HG03025 (cell line): ENCODE measurements around the gene YIF1B.

ENCODE experiments used
- ATAC-seq: cut with Tn5 transposase; IDR thresholded peaks from one replicate; pipeline ENCODE4 v1.9.1; 2021; ENCODE audit warnings: mild to moderate bottlenecking, moderate library complexity; ENCODE audit not compliant: unreplicated experiment, low FRiP score

The YIF1B gene

DNA sequence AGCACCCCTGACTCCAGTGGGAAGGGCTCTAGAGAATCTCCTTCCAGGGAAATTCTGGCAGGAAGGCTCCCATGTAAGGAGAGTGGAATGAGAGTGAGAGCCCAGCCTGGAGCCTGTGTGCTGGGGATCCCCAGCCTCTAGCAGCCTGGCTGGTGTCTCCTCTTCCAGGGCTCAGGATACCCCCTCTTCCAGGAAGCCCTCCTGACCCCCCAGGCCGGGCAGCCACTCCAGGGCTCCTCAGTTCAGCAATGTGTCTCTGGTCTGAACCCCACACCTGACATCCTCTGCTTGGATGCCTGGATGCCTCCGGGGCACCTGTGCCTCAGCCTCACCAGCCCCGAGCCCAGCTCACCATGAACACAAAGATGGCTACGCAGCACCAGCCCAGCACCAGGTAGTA is 8.7 kb downstream of the YIF1B start:
- ATAC-seq = no peak

DNA sequence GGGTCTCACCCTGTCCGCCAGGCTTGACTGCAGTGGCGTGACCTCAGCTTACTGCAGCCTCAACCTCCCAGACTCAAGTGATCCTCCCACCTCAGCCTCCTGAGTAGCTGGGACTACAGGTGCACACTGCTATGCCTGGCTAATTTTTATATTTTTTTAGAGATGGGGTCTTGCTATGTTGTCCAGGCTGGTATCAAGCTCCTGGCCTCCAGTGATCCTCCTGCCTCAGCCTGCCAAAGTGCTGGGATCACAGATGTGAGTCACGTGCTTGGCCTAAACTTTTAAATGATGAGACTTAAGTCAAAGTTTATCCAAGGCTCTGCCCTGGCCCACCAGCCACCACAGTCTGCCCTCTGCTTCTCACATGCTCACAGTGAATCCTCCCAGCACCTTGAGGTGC is 9.5 kb downstream of the YIF1B start:
- ATAC-seq = no peak

DNA sequence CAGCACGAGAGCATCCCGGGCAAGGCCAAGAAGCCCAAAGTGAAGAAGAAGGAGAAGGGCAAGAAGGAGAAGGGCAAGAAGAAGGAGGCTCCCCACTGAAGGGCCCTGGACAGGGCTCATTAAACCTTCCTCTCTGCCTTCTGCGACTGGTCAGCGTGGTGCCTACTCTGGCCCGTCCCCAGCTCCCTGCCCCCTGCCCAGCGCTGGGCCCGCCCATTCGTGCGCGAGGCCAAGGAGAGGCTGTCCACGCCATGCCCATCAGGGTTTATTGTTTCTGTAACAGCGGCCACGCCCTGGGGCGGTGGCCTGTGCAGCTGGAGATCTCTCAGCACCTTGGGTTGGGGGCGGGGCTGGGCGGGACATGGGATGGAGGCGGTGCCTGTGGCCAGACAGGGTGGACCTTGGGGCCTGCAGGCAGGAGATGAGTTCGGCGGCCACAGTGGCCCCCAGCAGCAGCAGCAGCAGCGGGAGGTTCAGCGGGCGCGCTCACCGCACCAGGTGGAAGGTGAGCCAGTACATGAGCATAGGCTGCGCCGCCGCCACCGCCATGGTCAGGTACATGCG is 10.8 kb downstream of the YIF1B start:
- ATAC-seq = no peak

DNA sequence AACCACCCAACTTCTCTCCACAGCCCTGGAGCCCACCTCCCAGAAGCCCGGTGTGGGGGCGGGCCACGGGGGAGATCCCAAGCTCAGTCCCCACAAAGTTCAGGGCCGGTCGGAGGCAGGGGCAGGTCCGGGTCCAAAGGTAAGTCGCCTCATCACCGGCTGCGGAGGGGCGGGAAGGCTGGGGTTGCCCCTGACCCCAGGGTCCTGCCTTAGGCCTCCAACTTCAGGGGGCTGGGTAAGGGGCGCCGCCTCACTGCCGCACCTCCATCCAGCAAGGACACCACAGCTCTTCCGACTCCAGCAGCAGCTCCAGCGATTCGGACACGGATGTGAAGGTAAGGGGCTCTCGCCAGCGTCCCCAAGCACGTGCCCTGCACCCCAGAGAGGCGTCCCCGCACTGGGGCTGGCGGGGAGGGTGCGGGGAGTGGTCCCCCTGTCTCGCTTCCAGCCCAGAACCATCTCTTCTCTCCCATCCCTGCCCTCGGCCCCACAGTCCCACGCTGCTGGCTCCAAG is 11.3 kb downstream of the YIF1B start:
- no peak for ATAC-seq

DNA sequence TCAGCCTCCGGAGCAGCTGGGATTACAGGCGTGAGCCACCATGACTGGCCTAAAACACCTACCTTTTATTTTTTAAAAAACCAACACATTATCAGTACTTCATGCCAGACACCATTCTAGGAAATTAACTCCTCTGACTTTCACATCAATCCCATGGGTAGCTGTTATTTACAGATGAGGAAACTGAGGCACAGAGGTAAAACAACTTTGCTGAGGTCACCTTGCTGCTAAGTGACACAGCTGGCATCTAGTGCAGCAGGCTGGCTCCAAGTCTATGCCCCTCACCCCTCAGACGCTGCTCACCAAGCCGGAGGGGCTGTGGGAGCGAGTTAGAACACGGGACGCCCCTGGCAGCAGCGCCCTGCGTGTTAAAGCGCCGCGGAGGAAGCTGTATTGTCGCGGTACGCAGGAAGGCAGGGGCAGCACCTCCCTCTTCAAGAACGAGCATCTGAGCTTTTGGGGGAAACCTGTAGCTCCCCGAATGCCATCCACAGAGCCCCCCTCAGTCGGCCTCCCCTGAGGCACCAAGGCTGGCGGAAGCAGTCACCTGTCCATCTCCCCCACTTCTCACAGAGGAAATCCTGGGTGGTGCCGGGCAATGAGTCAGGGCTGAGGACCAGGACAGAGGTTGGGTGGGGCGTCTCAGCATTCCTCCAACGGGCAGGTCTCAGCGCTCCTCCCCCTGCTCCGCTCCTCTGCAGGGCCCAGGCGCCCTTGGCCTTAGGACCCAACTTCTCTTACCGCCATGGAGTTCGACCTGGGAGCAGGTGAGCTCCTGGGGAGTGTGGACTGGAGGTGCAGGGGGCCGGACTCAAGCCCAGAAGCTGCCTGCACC is 12.0 kb downstream of the YIF1B start, which contains the start of gene C19orf33:
C19orf33 (plus strand) TSS at position 735 of the 835 bp plus-strand sequence; CDS start at position 746, 11 bp downstream.
- ATAC-seq = no peak

DNA sequence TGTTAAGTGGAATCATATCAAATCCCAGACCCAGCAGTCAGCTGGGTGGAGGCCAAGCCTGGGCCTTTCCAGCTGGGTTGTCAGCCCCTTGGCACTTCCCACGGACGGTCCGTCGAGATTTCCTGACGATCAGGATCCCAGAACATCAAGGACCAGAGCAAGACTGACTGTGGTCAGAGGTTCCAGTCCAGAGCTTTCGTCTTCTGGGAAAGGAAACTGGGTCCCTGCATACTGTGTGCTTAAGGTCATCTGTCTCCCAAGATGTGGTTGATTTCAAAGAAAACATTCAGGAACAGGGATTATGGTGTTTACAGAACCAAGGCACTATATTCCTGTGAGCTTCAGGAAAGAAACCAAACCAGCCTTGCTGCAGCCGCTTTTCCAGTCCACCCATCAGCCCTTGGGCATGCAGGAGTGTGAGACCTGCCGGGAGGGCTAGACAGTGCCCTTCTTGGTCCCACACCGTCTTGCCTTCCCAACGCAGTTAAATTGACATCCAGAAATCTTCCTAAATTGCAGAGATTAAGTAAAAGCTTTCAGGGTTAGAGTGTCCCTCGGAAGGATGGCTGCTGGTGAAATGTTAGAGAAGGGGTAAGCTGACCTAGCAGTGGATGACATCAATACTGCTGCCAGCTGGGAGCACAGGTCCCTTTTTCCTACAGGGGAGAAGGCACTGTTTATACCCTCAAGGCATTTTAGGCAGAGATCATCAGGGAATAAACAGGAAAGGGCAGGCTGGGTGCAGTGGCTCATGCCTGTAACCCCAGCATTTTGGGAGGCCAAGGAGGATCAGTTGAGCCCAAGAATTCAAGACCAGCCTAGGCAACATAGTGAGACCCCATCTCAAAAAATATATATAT is 16.7 kb downstream of the YIF1B start:
- ATAC-seq = no peak

DNA sequence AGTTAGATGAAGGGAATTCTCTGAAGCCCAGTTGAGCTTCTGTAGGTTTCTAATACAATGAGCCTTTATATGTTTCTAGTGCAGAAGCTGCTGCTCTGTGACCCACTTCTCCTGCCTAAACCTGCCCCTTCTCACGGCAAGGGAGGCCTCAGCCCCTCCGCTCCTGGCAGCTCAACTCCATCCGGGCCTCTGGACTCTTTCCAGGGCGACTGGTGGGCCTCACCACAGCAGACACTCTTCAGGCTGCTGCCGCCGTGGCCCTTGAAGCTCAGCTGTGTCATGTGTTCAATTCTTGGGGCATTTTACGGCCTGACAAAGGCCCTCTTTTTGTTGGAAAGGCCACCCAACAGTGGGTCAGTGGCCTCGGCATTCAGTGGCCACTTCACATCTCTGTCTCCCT is 21.7 kb downstream of the YIF1B start:
- ATAC-seq = no peak

DNA sequence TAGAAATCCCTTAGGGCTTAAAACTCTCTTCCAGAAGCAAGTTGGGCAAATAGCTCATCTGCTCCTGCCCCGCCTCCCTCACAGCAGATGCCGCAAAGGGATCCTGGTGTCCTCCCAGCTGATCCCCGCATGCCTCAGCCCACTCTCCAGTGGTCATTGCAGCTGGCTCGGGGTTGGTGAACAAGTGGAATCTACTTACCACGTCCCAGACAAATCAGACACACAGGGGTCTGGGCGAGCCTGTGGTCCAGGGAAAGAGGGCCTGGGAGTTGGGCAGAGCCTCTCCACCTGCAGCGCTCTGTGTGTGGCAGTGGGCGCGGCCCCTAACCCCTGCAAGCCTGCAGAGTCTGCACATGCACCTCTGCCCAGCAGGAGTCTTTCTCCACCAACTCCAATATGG is 22.5 kb downstream of the YIF1B start:
- ATAC-seq = no peak

DNA sequence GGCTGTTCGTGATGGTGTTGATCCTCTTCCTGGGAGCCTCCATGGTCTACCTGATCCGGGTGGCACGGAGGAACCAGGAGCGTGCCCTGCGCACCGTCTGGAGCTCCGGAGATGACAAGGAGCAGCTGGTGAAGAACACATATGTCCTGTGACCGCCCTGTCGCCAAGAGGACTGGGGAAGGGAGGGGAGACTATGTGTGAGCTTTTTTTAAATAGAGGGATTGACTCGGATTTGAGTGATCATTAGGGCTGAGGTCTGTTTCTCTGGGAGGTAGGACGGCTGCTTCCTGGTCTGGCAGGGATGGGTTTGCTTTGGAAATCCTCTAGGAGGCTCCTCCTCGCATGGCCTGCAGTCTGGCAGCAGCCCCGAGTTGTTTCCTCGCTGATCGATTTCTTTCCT is 23.9 kb downstream of the YIF1B start:
- ATAC-seq = no peak

DNA sequence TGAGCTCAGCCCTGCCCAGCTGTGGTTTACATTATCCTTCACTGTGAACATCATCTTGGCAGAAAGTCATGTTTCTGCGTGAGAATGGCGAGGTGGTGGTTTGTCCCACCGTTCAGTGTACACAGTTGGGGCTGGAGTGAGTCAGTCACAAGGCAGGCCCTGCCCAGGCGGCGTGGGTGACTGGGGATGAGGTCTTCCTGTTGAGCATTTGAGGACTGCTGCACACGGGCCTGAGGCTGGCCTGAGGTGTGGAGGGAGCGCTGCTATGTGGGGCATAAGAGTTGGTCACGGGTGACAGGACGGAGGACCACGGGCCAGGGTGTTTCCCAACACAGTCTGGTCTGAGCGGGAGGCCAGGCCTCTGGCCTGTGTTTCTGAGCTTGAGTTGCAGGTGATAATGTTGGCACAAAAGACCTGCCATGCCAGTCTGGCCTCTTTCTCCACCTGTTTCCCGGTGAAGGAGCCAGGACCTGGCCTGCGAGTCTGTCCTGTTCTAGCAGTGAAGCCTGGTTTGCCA is 25.1 kb downstream of the YIF1B start:
- no peak for ATAC-seq

DNA sequence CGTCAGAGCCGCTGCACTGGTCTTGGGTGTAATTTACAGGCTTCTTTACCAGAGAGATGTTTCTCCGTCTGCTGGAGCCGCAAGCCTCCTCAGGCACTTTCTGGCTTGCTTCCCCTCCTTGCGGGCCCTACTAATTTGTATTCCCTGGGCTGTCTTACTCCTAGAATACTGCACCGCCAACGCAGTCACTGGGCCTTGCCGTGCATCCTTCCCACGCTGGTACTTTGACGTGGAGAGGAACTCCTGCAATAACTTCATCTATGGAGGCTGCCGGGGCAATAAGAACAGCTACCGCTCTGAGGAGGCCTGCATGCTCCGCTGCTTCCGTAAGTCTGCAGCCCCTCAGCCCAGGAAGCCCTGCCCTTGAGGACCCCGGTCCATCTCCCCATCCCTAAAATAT is 25.8 kb downstream of the YIF1B start:
- ATAC-seq = no peak

DNA sequence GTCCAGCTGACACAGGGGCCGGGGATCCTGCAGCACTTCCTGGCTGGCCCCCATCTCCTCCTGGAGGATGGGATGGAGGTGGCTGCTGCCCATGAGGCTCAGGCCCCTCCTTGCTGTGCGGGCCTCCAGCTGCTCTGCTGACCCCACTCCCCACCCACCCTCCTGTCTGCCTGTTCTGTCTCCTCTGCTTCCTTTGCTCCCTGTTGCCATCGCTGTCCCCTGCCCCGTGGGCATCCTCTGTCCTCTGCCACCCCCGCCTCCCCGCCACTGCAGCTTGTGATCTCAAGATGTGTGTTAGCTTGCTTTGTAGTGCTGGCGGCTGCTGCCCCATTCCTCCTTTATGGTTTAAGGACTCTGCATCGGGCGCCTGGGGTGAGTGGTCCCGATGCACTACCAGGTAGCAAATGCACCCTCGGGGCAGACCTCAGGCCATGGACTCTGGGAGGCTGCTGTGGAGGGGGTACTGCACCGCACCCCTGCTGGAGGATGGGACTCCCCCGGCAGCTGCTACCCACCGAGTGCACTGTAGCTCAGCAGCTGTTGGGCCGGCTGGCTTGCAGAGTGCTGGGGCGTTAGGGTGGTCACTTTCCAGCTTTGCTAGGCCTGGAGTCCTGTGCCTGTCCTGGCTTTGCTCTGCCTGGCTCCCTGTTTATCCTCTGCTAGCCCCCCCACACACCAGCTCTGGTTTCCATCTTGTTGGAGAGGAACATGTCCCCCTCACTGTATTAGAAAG is 27.5 kb downstream of the YIF1B start:
- no peak for ATAC-seq

DNA sequence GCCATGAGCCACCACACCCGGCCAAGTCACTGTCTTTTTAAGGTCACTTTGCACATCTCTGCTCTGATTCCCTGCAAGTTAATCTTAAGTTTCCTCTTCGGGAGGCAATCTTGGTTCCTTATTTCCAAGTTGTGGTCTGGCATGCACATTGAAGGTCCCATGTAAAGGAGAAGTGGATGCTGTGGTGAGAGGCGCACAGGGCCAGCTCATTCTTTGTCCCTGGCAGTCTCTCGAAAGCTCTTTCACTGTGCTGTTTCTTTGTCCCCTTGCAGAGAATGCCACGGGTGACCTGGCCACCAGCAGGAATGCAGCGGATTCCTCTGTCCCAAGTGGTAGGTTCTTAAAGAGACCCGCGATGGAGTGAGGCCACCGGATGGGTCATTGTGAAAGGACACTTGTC is 28.1 kb downstream of the YIF1B start:
- no peak for ATAC-seq

DNA sequence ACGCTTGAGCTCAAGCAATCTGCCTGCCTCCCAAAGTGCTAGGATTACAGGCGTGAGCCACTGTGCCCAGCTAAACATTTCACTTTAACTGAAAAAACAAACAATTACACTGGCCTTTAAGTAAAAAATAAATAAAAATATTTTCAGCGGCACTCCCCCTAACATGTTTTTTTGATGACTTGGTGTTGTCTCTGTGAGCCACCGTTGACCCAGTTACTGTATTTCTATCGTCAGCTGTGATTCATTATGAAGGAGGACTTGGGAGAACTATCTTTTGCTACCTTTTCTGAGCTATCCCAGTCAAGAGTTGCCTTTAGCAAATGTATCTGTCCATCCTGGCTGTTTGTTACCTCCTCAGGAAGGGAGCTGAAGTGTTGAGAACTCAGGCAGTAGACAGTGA is 30.2 kb downstream of the YIF1B start:
- no peak for ATAC-seq

DNA sequence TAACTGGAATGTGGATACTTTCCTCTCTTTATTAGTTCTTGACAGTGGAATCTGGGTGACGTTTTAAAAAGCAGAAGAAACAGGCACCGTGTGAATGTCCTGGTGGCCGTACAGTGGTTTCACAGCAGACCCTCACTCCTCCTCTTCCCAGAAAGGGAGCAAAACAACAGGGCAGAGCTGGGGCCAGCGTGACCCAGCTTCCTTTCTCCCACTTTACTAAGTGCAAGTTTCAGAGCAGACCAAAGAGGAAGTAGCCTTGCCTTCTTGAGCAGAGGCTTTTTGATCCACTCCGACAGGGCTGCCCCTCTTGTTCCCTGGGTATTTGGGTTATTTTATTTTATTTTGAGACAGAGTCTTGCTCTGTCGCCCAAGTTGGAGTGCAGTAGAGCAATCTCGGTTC is 31.3 kb downstream of the YIF1B start:
- no peak for ATAC-seq

DNA sequence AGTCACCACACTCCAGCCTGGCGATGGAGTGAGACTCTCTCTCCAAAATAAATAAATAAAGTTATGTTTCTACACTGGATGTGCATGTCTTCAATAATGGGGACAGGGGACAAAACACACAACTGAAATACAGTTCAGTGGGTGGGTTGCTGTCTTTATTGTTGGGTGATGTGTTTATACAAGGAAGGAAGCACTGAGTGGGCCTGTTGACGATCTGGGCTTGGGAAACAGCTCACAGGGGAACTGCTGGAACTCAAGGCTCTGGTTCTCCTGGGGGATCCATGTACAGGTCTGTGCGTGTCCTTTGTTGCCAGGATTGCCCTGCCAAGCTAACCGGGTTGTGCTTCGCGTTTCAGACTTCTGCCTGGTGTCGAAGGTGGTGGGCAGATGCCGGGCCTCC is 32.5 kb downstream of the YIF1B start:
- ATAC-seq = no peak

DNA sequence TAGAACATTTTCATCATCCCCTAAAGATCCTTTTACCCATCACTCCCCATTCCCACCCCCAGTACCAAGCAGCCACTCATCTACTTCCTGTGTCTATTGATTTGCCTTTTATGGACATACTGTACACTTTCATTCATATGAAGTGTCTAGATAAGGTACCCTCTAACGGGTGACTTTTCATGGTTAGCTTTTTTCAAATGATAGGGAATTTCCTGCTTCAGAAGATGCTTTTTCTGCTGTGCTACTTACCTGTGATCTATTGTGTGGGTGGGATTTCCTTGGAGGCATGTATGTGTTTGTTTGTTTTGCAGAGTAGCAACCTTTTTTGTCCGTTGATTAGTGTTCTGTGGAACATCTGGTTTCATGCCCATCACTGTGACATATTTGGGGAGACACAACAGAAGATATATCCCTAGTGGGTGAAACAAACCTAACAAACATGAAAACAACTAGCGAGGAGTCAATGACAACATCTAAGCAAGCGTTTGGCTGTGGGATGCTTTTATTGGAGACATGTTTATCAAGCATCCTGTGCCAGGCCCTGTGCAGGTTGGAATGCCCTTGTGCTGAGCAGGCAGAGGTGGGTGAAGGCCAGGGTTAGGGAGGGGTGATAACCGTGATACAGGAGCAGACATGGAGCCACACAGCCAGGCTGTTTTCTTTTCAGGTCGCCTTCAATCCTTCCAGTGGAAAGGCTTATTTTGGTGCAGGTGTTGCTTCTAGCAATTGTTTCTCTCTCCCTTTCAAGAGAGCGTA is 33.8 kb downstream of the YIF1B start:
- no peak for ATAC-seq

DNA sequence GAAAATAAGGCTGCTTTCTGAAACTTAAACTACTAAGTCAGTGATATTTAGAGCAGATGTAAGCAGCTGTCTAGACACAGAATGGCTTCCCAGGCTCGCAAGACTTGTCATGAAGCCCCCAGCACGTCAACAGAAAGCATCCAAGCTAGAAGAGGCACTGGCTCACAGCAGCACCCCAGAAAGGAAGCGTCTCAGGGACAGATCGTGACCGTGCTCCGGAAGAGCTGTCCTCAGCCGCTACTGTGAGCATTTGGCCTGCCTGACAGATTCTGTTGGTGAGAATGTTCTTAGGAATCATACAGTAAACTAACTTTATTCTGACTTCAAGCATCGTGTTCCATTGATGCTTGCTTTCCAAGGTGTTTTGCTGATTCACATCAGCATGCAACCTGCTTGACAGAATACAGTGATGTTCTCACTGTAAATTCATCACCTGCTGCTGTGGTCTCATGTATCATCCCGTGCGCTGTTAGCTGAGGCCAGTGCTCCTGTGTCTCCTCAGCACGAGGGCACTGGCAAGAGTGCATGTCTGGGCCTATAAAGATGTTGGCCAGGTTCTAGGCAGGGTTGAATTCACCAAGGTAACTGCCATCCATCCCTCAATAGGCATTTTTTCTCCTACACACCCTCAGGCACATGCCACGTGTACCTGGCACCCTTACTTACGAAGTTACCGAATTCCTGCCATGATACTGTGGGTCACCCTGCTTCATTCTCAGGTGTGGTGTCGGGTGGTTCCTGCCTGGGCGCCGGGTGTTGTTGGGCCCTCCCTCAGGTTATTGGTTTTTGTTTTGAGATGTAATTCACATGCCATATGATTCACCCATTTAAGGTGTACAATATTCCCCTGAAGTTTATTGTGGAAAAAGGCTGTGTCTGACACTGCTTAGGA is 35.5 kb downstream of the YIF1B start:
- no peak for ATAC-seq

DNA sequence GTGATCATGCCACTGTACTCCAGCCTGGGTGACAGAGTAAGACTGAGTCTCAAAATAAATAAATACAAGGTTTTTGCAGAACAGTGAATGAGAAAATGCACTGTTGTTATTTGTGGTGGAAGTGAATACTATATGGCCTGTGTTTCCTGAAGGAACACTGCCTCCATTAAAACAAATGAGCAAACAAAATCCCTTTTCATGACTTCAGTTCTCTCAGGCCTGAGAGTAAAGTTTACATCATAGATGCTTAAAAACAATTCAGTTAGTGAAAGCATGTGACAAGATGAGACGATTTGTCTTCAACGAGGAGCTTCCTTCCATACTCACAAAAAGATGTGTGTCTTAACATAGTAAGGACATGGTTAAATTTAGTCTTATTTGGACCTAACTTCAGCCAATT is 37.0 kb downstream of the YIF1B start:
- ATAC-seq = no peak
